ENCODE data around the gene PMS2.
"Not testable (repeated sequence)": the region's sequence is repeated elsewhere in the genome, so short reads cannot be mapped to it uniquely, and the experiment has no call there.

DNA sequence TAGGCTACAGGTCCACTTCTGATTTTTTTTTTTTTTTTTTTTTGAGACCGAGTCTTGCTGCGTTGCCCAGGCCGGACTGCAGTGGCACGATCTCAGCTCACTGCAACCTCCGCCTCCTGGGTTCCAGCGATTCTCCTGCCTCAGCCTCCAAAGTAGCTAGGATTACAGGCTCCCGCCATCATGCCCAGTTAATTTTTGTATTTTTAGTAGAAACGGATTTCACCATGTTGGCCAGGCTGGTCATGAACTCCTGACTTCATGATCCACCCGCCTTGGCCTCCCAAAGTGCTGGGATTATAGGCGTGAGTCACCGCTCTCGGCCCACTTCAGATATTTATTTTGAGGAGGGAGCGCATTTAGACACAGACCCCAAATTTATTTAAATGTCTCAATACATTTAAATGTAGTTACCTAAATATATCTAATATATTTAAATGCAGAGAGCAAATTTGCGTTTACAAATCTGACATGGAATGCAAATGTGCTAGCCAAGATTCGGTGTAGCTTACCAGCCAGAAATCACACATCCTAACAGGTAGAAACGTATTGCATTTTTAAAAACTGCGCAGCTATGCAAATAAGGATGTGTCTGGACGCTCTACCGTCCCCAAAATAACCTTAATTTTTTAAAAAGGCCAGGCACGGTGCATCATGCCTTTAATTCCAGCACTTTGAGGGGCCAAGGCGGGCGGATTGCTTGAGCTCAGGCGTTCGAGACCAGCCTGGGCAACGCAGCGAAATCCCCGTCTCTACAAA, 836 bp downstream of the PMS2 start:
- not testable (repeated sequence) for TF ChIP-seq ZNF165 (CRISPR knock-in tag; IDR thresholded peaks at IDR 0.05; ENCODE audit: borderline replicate concordance); RBM34 (IDR thresholded peaks at IDR 0.05; ENCODE audit: borderline replicate concordance, insufficient read depth, low read length); MXI1 (IDR thresholded peaks at IDR 0.05; ENCODE audit: low read depth, low read length); RAD21 (CRISPR knock-in tag; conservative IDR thresholded peaks at IDR 0.05 in 1 of 2, IDR thresholded peaks at IDR 0.05 in 1 of 2); IRF2 (CRISPR knock-in tag; IDR thresholded peaks at IDR 0.05); FUS (optimal IDR thresholded peaks at IDR 0.05; ENCODE audit: low read depth, low read length)
- TF ChIP-seq, protein P1, sequence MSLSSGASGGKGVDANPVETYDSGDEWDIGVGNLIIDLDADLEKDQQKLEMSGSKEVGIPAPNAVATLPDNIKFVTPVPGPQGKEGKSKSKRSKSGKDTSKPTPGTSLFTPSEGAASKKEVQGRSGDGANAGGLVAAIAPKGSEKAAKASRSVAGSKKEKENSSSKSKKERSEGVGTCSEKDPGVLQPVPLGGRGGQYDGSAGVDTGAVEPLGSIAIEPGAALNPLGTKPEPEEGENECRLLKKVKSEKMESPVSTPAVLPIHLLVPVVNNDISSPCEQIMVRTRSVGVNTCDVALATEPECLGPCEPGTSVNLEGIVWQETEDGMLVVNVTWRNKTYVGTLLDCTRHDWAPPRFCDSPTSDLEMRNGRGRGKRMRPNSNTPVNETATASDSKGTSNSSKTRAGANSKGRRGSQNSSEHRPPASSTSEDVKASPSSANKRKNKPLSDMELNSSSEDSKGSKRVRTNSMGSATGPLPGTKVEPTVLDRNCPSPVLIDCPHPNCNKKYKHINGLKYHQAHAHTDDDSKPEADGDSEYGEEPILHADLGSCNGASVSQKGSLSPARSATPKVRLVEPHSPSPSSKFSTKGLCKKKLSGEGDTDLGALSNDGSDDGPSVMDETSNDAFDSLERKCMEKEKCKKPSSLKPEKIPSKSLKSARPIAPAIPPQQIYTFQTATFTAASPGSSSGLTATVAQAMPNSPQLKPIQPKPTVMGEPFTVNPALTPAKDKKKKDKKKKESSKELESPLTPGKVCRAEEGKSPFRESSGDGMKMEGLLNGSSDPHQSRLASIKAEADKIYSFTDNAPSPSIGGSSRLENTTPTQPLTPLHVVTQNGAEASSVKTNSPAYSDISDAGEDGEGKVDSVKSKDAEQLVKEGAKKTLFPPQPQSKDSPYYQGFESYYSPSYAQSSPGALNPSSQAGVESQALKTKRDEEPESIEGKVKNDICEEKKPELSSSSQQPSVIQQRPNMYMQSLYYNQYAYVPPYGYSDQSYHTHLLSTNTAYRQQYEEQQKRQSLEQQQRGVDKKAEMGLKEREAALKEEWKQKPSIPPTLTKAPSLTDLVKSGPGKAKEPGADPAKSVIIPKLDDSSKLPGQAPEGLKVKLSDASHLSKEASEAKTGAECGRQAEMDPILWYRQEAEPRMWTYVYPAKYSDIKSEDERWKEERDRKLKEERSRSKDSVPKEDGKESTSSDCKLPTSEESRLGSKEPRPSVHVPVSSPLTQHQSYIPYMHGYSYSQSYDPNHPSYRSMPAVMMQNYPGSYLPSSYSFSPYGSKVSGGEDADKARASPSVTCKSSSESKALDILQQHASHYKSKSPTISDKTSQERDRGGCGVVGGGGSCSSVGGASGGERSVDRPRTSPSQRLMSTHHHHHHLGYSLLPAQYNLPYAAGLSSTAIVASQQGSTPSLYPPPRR (CRISPR knock-in tag; IDR thresholded peaks at IDR 0.05; ENCODE audit: borderline replicate concordance): not testable (repeated sequence)
- TF ChIP-seq, protein P2, sequence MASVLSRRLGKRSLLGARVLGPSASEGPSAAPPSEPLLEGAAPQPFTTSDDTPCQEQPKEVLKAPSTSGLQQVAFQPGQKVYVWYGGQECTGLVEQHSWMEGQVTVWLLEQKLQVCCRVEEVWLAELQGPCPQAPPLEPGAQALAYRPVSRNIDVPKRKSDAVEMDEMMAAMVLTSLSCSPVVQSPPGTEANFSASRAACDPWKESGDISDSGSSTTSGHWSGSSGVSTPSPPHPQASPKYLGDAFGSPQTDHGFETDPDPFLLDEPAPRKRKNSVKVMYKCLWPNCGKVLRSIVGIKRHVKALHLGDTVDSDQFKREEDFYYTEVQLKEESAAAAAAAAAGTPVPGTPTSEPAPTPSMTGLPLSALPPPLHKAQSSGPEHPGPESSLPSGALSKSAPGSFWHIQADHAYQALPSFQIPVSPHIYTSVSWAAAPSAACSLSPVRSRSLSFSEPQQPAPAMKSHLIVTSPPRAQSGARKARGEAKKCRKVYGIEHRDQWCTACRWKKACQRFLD (CRISPR knock-in tag; IDR thresholded peaks at IDR 0.05): not testable (repeated sequence)
